NCI-H524 treated with DMSO at 0.1 percent for 48 hours (cell line): Measurements from ENCODE around the gene TMEM190.

Experiments used
- DNase-seq: peaks from one replicate; lab custom pipeline; 2025; lab: John Stamatoyannopoulos, UW

The TMEM190 gene

GRCh38 chr19:55372316-55373081 is 4.1 kb upstream of the TMEM190 start:
- no peak for DNase-seq

GRCh38 chr19:55373306-55373992 is 3.2 kb upstream of the TMEM190 start:
- no peak for DNase-seq

GRCh38 chr19:55373993-55374757 is 2.5 kb upstream of the TMEM190 start:
- DNase-seq, result no peak

- DNase-seq, result no peak
These were observed 918 bp downstream of the TMEM190 start for GRCh38 chr19:55377356-55378131.

GRCh38 chr19:55379174-55379573 is 2.5 kb downstream of the TMEM190 start:
- DNase-seq, result peak; percentile 76

- no peak for DNase-seq
These were observed 5.4 kb downstream of the TMEM190 start for GRCh38 chr19:55382013-55382412.

GRCh38 chr19:55382522-55383054 is 6.0 kb downstream of the TMEM190 start:
- DNase-seq, result no peak

GRCh38 chr19:55383279-55384130 is 6.9 kb downstream of the TMEM190 start:
- DNase-seq, result no peak

- DNase-seq, result no peak
These were observed 7.7 kb downstream of the TMEM190 start, which contains the start of gene TMEM238 for GRCh38 chr19:55384131-55384919. Gene TMEM238, minus strand, starts transcription at chr19:55384292. Its CDS starts 33 bp downstream, at chr19:55384259.

- DNase-seq, result peak; percentile 76
These were observed 8.5 kb downstream of the TMEM190 start for GRCh38 chr19:55384920-55385723.

- DNase-seq, result peak; percentile 91
These were observed 9.3 kb downstream of the TMEM190 start, which contains the start of gene RPL28 for GRCh38 chr19:55385724-55386492. Gene RPL28, plus strand, starts transcription at chr19:55385932. Its CDS starts 426 bp downstream, at chr19:55386358.

- no peak for DNase-seq
These were observed 9.9 kb downstream of the TMEM190 start for GRCh38 chr19:55386493-55386971.

- no peak for DNase-seq
These were observed 11.3 kb downstream of the TMEM190 start for GRCh38 chr19:55387736-55388497.

- no peak for DNase-seq
These were observed 13.0 kb downstream of the TMEM190 start for GRCh38 chr19:55389386-55390317.

- no peak for DNase-seq
These were observed 13.8 kb downstream of the TMEM190 start for GRCh38 chr19:55390461-55390880.

GRCh38 chr19:55391191-55391670 is 14.6 kb downstream of the TMEM190 start:
- DNase-seq, result no peak
